Femur (tissue), 1 donor: ENCODE measurements around the gene NUDT16.

Source experiments
- DNase-seq: peaks from one replicate; pipeline ENCODE4 v3.0.0-alpha.2; 2017

The NUDT16 gene

GRCh38 chr3:131386429-131387165 lies 5.0 kb downstream of the NUDT16 start:
- peak; percentile 69 for DNase-seq

GRCh38 chr3:131387796-131388489 lies 6.4 kb downstream of the NUDT16 start:
- DNase-seq, result no peak

- DNase-seq, result no peak
Observed at GRCh38 chr3:131388490-131388799, 6.9 kb downstream of the NUDT16 start.

- DNase-seq, result no peak
Observed at GRCh38 chr3:131390331-131390730, 8.8 kb downstream of the NUDT16 start.

- DNase-seq, result no peak
Observed at GRCh38 chr3:131393051-131393450, 11.5 kb downstream of the NUDT16 start.

GRCh38 chr3:131393868-131394267 lies 12.3 kb downstream of the NUDT16 start:
- DNase-seq, result no peak

- DNase-seq, result no peak
Observed at GRCh38 chr3:131394400-131394799, 12.8 kb downstream of the NUDT16 start.

GRCh38 chr3:131396170-131396569 lies 14.6 kb downstream of the NUDT16 start:
- DNase-seq, result peak; percentile 51

GRCh38 chr3:131397889-131398288 lies 16.3 kb downstream of the NUDT16 start:
- DNase-seq, result no peak

- DNase-seq, result no peak
Observed at GRCh38 chr3:131401978-131402377, 20.4 kb downstream of the NUDT16 start.

GRCh38 chr3:131402391-131403039 lies 20.9 kb downstream of the NUDT16 start:
- DNase-seq, result no peak

GRCh38 chr3:131403216-131403895 lies 21.8 kb downstream of the NUDT16 start:
- no peak for DNase-seq

GRCh38 chr3:131405411-131405810 lies 23.8 kb downstream of the NUDT16 start:
- DNase-seq, result no peak

GRCh38 chr3:131406274-131406673 lies 24.7 kb downstream of the NUDT16 start:
- DNase-seq, result no peak

GRCh38 chr3:131417751-131418150 lies 36.2 kb downstream of the NUDT16 start:
- DNase-seq, result no peak

- no peak for DNase-seq
Observed at GRCh38 chr3:131421301-131421700, 39.7 kb downstream of the NUDT16 start.

GRCh38 chr3:131421957-131422498 lies 40.5 kb downstream of the NUDT16 start:
- DNase-seq, result no peak

GRCh38 chr3:131427226-131427625 lies 45.7 kb downstream of the NUDT16 start:
- DNase-seq, result no peak

GRCh38 chr3:131431754-131432153 lies 50.2 kb downstream of the NUDT16 start:
- no peak for DNase-seq

- DNase-seq, result no peak
Observed at GRCh38 chr3:131432441-131432840, 50.9 kb downstream of the NUDT16 start.

GRCh38 chr3:131435000-131435399 lies 53.4 kb downstream of the NUDT16 start:
- no peak for DNase-seq
